IMR-90 (cell line): Measurements from ENCODE around the gene SEC22A. TPM values are rescaled to one million over a fixed set of nuclear protein-coding genes. Genes with fewer than 3 reads are reported as not detected.

Experiments
- ATAC-seq: fragments of 200-7000 bp; cut with Tn5 transposase; 2 replicates; pipeline ENCODE4 v1.9.1; 2020; ENCODE audit warnings: low read depth, mild to moderate bottlenecking, moderate library complexity
- BruUV-seq: library from RNA; stranded (reverse); fragments of 400-500 nt; replicated peaks from 2 replicates; lab custom pipeline; 2021; lab: Mats Ljungman, UMichigan
- CTCF ChIA-PET: fragments of 300-600 bp; formaldehyde crosslinking; extraction: SDS; loops from one replicate; lab custom pipeline; 2021; ENCODE audit warnings: antibody characterized with exemption; lab: Yijun Ruan, JAX
- POLR2A ChIA-PET: fragments of 300-600 bp; sonication (Branson Sonifier 250); formaldehyde crosslinking; loops from one replicate; lab custom pipeline; 2022; ENCODE audit warnings: antibody characterized with exemption; ENCODE audit not compliant: unreplicated experiment; lab: Charles Lee
- DNase-seq: peaks from one replicate; pipeline ENCODE4 v3.0.0; 2013
- H2AFZ ChIP-seq: replicated peaks from 2 replicates; pipeline ENCODE3; 2013; ENCODE audit warnings: low read length, mild to moderate bottlenecking; ENCODE audit not compliant: poor library complexity
- H2AK5ac ChIP-seq: 2 replicates; pipeline ENCODE4 v1.6.1; 2013; ENCODE audit warnings: low read depth, low read length, inconsistent platforms
- H2AK9ac ChIP-seq: replicated peaks from 2 replicates; pipeline ENCODE3; 2013; ENCODE audit warnings: mild to moderate bottlenecking, low read depth, low read length, moderate library complexity; ENCODE audit not compliant: poor library complexity
- H2BK120ac ChIP-seq: 2 replicates; pipeline ENCODE4 v1.6.1; 2013; ENCODE audit warnings: low read depth, low read length, inconsistent platforms
- H2BK15ac ChIP-seq: 3 replicates; pipeline ENCODE4 v1.6.1; 2013; ENCODE audit warnings: low read depth, low read length, inconsistent platforms
- H2BK20ac ChIP-seq: 2 replicates; pipeline ENCODE4 v1.6.1; 2013; ENCODE audit warnings: low read depth, mild to moderate bottlenecking, inconsistent platforms, low read length, moderate library complexity
- H2BK5ac ChIP-seq: 2 replicates; pipeline ENCODE4 v1.6.1; 2013; ENCODE audit warnings: mild to moderate bottlenecking, low read depth, low read length, inconsistent platforms; ENCODE audit not compliant: poor library complexity, severe bottlenecking
- H3K14ac ChIP-seq: replicated peaks from 2 replicates; pipeline ENCODE4 v1.6.1; 2013; ENCODE audit warnings: low read depth, low read length, inconsistent platforms
- H3K18ac ChIP-seq: 2 replicates; pipeline ENCODE4 v1.6.1; 2013; ENCODE audit warnings: low read depth, low read length, control low read depth
- H3K23ac ChIP-seq: 2 replicates; pipeline ENCODE4 v1.6.1; 2013; ENCODE audit warnings: low read depth, low read length, inconsistent platforms
- H3K27ac ChIP-seq: 2 replicates; pipeline ENCODE4 v1.5.1; 2013; ENCODE audit warnings: mild to moderate bottlenecking, control low read depth, low read length; ENCODE audit not compliant: insufficient read depth
- H3K27me3 ChIP-seq: 2 replicates; pipeline ENCODE4 v1.6.1; 2013; ENCODE audit warnings: low read length; ENCODE audit not compliant: control insufficient read depth, insufficient read depth
- H3K36me3 ChIP-seq: 2 replicates; pipeline ENCODE4 v1.6.1; 2013; ENCODE audit warnings: low read length, mixed read lengths; ENCODE audit not compliant: control insufficient read depth, insufficient read depth
- H3K4ac ChIP-seq: 2 replicates; pipeline ENCODE4 v1.6.1; 2013; ENCODE audit warnings: low read depth, low read length, inconsistent platforms
- H3K4me1 ChIP-seq: 2 replicates; pipeline ENCODE4 v1.6.1; 2013; ENCODE audit warnings: low read length, mixed read lengths; ENCODE audit not compliant: control insufficient read depth, insufficient read depth
- H3K4me2 ChIP-seq: 2 replicates; pipeline ENCODE4 v1.6.1; 2013; ENCODE audit warnings: low read depth, mild to moderate bottlenecking, control low read depth, low read length, moderate library complexity
- H3K4me3 ChIP-seq: 2 replicates; pipeline ENCODE4 v1.5.1; 2013; ENCODE audit warnings: low read depth, mild to moderate bottlenecking, control low read depth, low read length, moderate library complexity; ENCODE audit not compliant: insufficient read depth
- H3K56ac ChIP-seq: 2 replicates; pipeline ENCODE4 v1.6.1; 2013; ENCODE audit warnings: low read length, inconsistent platforms; ENCODE audit not compliant: insufficient read depth; ENCODE audit errors: extremely low read depth
- H3K79me1 ChIP-seq, 2 experiments: 2 replicates each; pipeline ENCODE4 v1.6.1; 2013; ENCODE audit warnings: low read length in 2 of 2, inconsistent platforms in 1 of 2, low read depth in 1 of 2
- H3K9ac ChIP-seq: 2 replicates; pipeline ENCODE4 v1.6.1; 2013; ENCODE audit warnings: low read depth, low read length, control low read depth
- H3K9me1 ChIP-seq: 2 replicates; pipeline ENCODE4 v1.6.1; 2013; ENCODE audit warnings: low read length, inconsistent platforms; ENCODE audit not compliant: insufficient read depth
- H3K9me3 ChIP-seq: 2 replicates; pipeline ENCODE4 v1.6.1; 2013; ENCODE audit warnings: low read length; ENCODE audit not compliant: control insufficient read depth, insufficient read depth
- H4K20me1 ChIP-seq: 2 replicates; pipeline ENCODE4 v1.6.1; 2013; ENCODE audit warnings: low read length, inconsistent platforms; ENCODE audit not compliant: insufficient read depth
- H4K5ac ChIP-seq: 2 replicates; pipeline ENCODE4 v1.6.1; 2013; ENCODE audit warnings: mild to moderate bottlenecking, low read depth, low read length, control low read depth
- H4K8ac ChIP-seq, 2 experiments: 2 replicates each; pipeline ENCODE4 v1.6.1; 2013; ENCODE audit warnings: low read depth in 2 of 2, low read length in 2 of 2, control low read depth in 1 of 2, inconsistent platforms in 1 of 2
- H4K91ac ChIP-seq: 2 replicates; pipeline ENCODE4 v1.6.1; 2013; ENCODE audit warnings: low read depth, low read length, inconsistent platforms; ENCODE audit not compliant: insufficient read depth
- CEBPB ChIP-seq: IDR thresholded peaks from 2 replicates; pipeline ENCODE4 v1.6.1; 2012; ENCODE audit warnings: low read depth, low read length, improper control_type of control experiment
- CHD1 ChIP-seq: IDR thresholded peaks from 2 replicates; pipeline ENCODE4 v1.6.1; 2012; ENCODE audit warnings: low read depth, low read length, improper control_type of control experiment
- FOS ChIP-seq: fragments of 150-350 bp; IDR thresholded peaks from 2 replicates; pipeline ENCODE4 v1.6.1; 2016; ENCODE audit warnings: low read depth, low read length
- MAFK ChIP-seq: IDR thresholded peaks from 2 replicates; pipeline ENCODE4 v1.6.1; 2012; ENCODE audit warnings: low read depth, low read length, improper control_type of control experiment
- MAZ ChIP-seq: IDR thresholded peaks from 2 replicates; pipeline ENCODE4 v1.6.1; 2012; ENCODE audit warnings: low read depth, mild to moderate bottlenecking, low read length, improper control_type of control experiment, moderate library complexity, borderline replicate concordance
- NFE2L2 ChIP-seq: fragments of 150-350 bp; IDR thresholded peaks from 2 replicates; pipeline ENCODE4 v1.6.1; 2016; ENCODE audit warnings: low read depth, mild to moderate bottlenecking, low read length
- RAD21 ChIP-seq: IDR thresholded peaks from 2 replicates; pipeline ENCODE4 v1.6.1; 2012; ENCODE audit warnings: low read length, improper control_type of control experiment
- RCOR1 ChIP-seq: IDR thresholded peaks from 2 replicates; pipeline ENCODE4 v1.6.1; 2012; ENCODE audit warnings: mild to moderate bottlenecking, low read length, improper control_type of control experiment; ENCODE audit not compliant: insufficient replicate concordance
- WGBS, 2 experiments: methylation state at CpG; one replicate each; pipeline versions ENCODE4 v1.1.5 to v1.1.7; 2013; ENCODE audit warnings: missing lambda C conversion rate in 2 of 2; ENCODE audit not compliant: insufficient read length in 1 of 2; ENCODE audit errors: extremely low coverage in 2 of 2; 5-methylcytosine and 5-hydroxymethylcytosine counted together
- dilution Hi-C: fragments of 300-500 bp; cut with HindIII; formaldehyde crosslinking; loops from one replicate; pipeline ENCODE4 v1.14.3; 2018; ENCODE audit warnings: low sequenced_read_pairs; ENCODE audit not compliant: unreplicated experiment
- in situ Hi-C: fragments of 300-500 bp; cut with MboI; formaldehyde crosslinking; loops from 3 replicates; pipeline ENCODE4 v1.14.3; 2019; ENCODE audit warnings: low sequenced_read_pairs, inconsistent platforms, mixed read lengths
- intact Hi-C: fragments of 100-400 bp; cut with micrococcal nuclease; formaldehyde crosslinking; loops from 2 replicates; pipeline ENCODE4 v1.10.0; 2022
- polyA plus RNA-seq, 3 experiments: library from polyadenylated mRNA; depleted of rRNA; stranded (reverse); fragments of >200 nt; gene quantifications; 2 replicates each; pipeline ENCODE4 v1.2.3, GENCODE V29; 2012; ENCODE audit warnings: low replicate concordance in 1 of 3
- total RNA-seq: library from RNA; depleted of rRNA; stranded (reverse); fragments of >200 nt; gene quantifications from 2 replicates; pipeline ENCODE4 v1.2.3, GENCODE V29; 2012
- TF ChIP-seq, protein P1 (sequence below): fragments of 150-350 bp; IDR thresholded peaks from 2 replicates; pipeline ENCODE4 v1.6.1; 2017; ENCODE audit warnings: mild to moderate bottlenecking, antibody characterized with exemption, low read length, low read depth

Gene SEC22A
- total and polyA plus RNA-seq, 2 of the 4 experiments (the other 2 are of a cell fraction): 17.5 to 36.0 TPM

DNA sequence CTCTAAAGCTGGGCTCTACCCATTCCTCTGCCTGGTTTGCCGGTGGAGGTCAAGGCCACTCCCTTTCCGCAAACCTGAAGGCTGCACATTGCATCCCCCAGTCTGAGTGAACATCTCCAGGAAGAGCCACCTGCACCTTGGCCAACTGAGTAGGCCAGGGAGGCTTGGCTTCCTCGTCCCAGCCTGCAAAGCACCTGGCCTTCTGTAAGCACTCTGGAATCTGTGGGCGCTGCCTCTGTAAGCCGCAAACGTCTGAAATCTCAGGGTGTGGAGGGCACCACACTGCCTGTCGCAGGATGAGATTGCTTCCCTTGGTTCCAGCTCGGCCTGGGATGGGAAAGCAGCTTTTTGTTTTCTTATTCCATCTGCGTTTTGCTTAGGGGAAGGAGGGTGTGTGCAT, 81.3 kb downstream of the SEC22A start:
- CTCF ChIA-PET: no interaction called here
- Histone ChIP-seq H3K4me2 (no peak overlapping the region), H3K4me1 (no peaks in the 10 kb centered on the region), H2AFZ (no peak overlapping the region), H4K20me1 (no peaks in the 10 kb centered on the region), H3K18ac (no peak overlapping the region), H3K14ac (no peak overlapping the region), H2AK9ac (no peak overlapping the region), H3K9ac (no peak overlapping the region), H3K23ac (no peak overlapping the region), H3K27me3 (no peaks in the 10 kb centered on the region), H3K36me3 (no peaks in the 10 kb centered on the region), H2BK20ac (no peak overlapping the region), H2BK15ac (no peak overlapping the region), H2AK5ac (no peak overlapping the region), H4K91ac (no peak overlapping the region), H4K8ac (no peak overlapping the region), H2BK120ac (no peak overlapping the region), H4K5ac (no peak overlapping the region), H3K4ac (no peak overlapping the region), H3K9me3 (no peaks in the 10 kb centered on the region), H3K4me3 (no peak overlapping the region), H3K27ac (no peak overlapping the region), H3K56ac (no peak overlapping the region), H3K9me1 (0 out of 2 replicates have a peak, but pooled peaks cover 5% of the 10 kb centered on the region), H3K79me1 (no peaks in the 10 kb centered on the region), H2BK5ac (no peak overlapping the region)
- ATAC-seq: no peak
- TF ChIP-seq MAZ: no peak
- no peak for TF ChIP-seq MAFK
- no peak for TF ChIP-seq RAD21
- TF ChIP-seq, protein P1, sequence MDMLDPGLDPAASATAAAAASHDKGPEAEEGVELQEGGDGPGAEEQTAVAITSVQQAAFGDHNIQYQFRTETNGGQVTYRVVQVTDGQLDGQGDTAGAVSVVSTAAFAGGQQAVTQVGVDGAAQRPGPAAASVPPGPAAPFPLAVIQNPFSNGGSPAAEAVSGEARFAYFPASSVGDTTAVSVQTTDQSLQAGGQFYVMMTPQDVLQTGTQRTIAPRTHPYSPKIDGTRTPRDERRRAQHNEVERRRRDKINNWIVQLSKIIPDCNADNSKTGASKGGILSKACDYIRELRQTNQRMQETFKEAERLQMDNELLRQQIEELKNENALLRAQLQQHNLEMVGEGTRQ: no peak
- TF ChIP-seq FOS: no peak
- TF ChIP-seq NFE2L2: no peak
- TF ChIP-seq CEBPB: no peak
- TF ChIP-seq CHD1: no peak
- TF ChIP-seq RCOR1: no peak
- in situ Hi-C loops (no loop called here), dilution Hi-C loops (no loop called here), intact Hi-C loops (no loop called here)
- POLR2A ChIA-PET: no interaction called here
- no peak for DNase-seq
- WGBS, 2 experiments: 92% methylated on average over 7 of the region's 9 CpGs; no CpG with 5 or more reads in 1 of the 2 experiments
- no TSS peak for BruUV-seq
